GM21737 (cell line): ENCODE data around the gene CERK.

Experiments used
- ATAC-seq: cut with Tn5 transposase; IDR thresholded peaks from one replicate; pipeline ENCODE4 v1.9.1; 2021; ENCODE audit warnings: mild to moderate bottlenecking, moderate library complexity; ENCODE audit not compliant: unreplicated experiment

The CERK gene

GRCh38 chr22:46665151-46665695 is 72.8 kb downstream of the CERK start:
- no peak for ATAC-seq

- ATAC-seq: no peak
Observed at GRCh38 chr22:46664301-46664855, 73.7 kb downstream of the CERK start.

- ATAC-seq: no peak
Observed at GRCh38 chr22:46663436-46664100, 74.5 kb downstream of the CERK start.

GRCh38 chr22:46663001-46663400 is 75.1 kb downstream of the CERK start:
- ATAC-seq: no peak

GRCh38 chr22:46662226-46662625 is 75.8 kb downstream of the CERK start:
- ATAC-seq: no peak

- no peak for ATAC-seq
Observed at GRCh38 chr22:46661221-46661851, 76.7 kb downstream of the CERK start.

GRCh38 chr22:46660604-46661201 is 77.3 kb downstream of the CERK start:
- no peak for ATAC-seq

GRCh38 chr22:46659791-46660186 is 78.3 kb downstream of the CERK start:
- ATAC-seq: no peak

- no peak for ATAC-seq
Observed at GRCh38 chr22:46659059-46659790, 78.8 kb downstream of the CERK start.

- ATAC-seq: no peak
Observed at GRCh38 chr22:46657996-46658947, 79.8 kb downstream of the CERK start.

- ATAC-seq: no peak
Observed at GRCh38 chr22:46657655-46657953, 80.4 kb downstream of the CERK start.

- ATAC-seq: no peak
Observed at GRCh38 chr22:46656856-46657654, 81.0 kb downstream of the CERK start.

- ATAC-seq: no peak
Observed at GRCh38 chr22:46655861-46656608, 82.0 kb downstream of the CERK start.

GRCh38 chr22:46654927-46655595 is 83.0 kb downstream of the CERK start:
- ATAC-seq: no peak

- ATAC-seq: no peak
Observed at GRCh38 chr22:46654426-46654825, 83.6 kb downstream of the CERK start.

- no peak for ATAC-seq
Observed at GRCh38 chr22:46653596-46653995, 84.5 kb downstream of the CERK start.

GRCh38 chr22:46652847-46653331 is 85.2 kb downstream of the CERK start:
- no peak for ATAC-seq
